Neural progenitor cell (in vitro differentiated cells): ENCODE results near the gene PDP2. TPM values are rescaled to one million over a fixed set of nuclear protein-coding genes. Genes with fewer than 3 reads are reported as not detected.

ENCODE experiments used
- DNase-seq: peaks from one replicate; pipeline ENCODE4 v3.0.0-alpha.2; 2016; ENCODE audit warnings: low spot score
- H2AFZ ChIP-seq: fragments of 200-600 bp; sonication (generic); replicated peaks from 2 replicates; pipeline ENCODE4 v1.6.1; 2016; ENCODE audit warnings: antibody characterized with exemption
- H3F3A ChIP-seq: fragments of 200-600 bp; sonication (generic); 2 replicates; pipeline ENCODE4 v1.6.1; 2016; ENCODE audit warnings: antibody characterized with exemption, low read depth
- H3K27ac ChIP-seq: fragments of 200-600 bp; sonication (generic); 2 replicates; pipeline ENCODE4 v1.5.1; 2016; ENCODE audit warnings: mild to moderate bottlenecking
- H3K27me3 ChIP-seq: fragments of 200-600 bp; sonication (generic); 2 replicates; pipeline ENCODE4 v1.6.1; 2016; ENCODE audit warnings: mild to moderate bottlenecking, moderate library complexity
- H3K36me3 ChIP-seq: fragments of 200-600 bp; sonication (generic); 2 replicates; pipeline ENCODE4 v1.5.1; 2016
- H3K4me1 ChIP-seq: fragments of 200-600 bp; sonication (generic); 2 replicates; pipeline ENCODE4 v1.6.1; 2016; ENCODE audit warnings: mixed run types
- H3K4me2 ChIP-seq: fragments of 200-600 bp; sonication (generic); 2 replicates; pipeline ENCODE4 v1.6.1; 2016
- H3K4me3 ChIP-seq: fragments of 200-600 bp; sonication (generic); 2 replicates; pipeline ENCODE4 v1.5.1; 2016
- H3K79me2 ChIP-seq: fragments of 200-600 bp; sonication (generic); 2 replicates; pipeline ENCODE4 v1.6.1; 2016; ENCODE audit warnings: low read depth
- H3K9ac ChIP-seq: fragments of 200-600 bp; sonication (generic); 2 replicates; pipeline ENCODE4 v1.6.1; 2016
- H3K9me3 ChIP-seq: fragments of 200-600 bp; sonication (generic); 2 replicates; pipeline ENCODE4 v1.5.1; 2016; ENCODE audit warnings: low read depth
- H4K20me1 ChIP-seq: fragments of 200-600 bp; sonication (generic); 2 replicates; pipeline ENCODE4 v1.6.1; 2016; ENCODE audit warnings: low read depth
- H3K27ac Mint-ChIP-seq: 3 replicates; pipeline ENCODE4 v1.8.0; 2021; ENCODE audit warnings: mixed read lengths
- H3K27me3 Mint-ChIP-seq: 2 replicates; pipeline ENCODE4 v1.8.0; 2022; ENCODE audit warnings: low read depth, mild to moderate bottlenecking, inconsistent platforms, moderate library complexity, mixed read lengths; ENCODE audit not compliant: insufficient read depth
- H3K36me3 Mint-ChIP-seq: 3 replicates; pipeline ENCODE4 v1.8.0; 2021; ENCODE audit warnings: mixed read lengths
- H3K4me1 Mint-ChIP-seq: 3 replicates; pipeline ENCODE4 v1.8.0; 2021; ENCODE audit warnings: mixed read lengths
- H3K4me3 Mint-ChIP-seq: 3 replicates; pipeline ENCODE4 v1.8.0; 2021; ENCODE audit warnings: mild to moderate bottlenecking, moderate library complexity, mixed read lengths
- H3K9me3 Mint-ChIP-seq: 3 replicates; pipeline ENCODE4 v1.8.0; 2020; ENCODE audit warnings: mixed read lengths
- CTCF ChIP-seq: fragments of 200-600 bp; sonication (generic); IDR thresholded peaks from 2 replicates; pipeline ENCODE4 v1.5.1; 2017; ENCODE audit warnings: antibody characterized with exemption, mild to moderate bottlenecking
- EZH2 ChIP-seq: fragments of 200-600 bp; sonication (generic); IDR thresholded peaks from 2 replicates; pipeline ENCODE4 v1.6.1; 2017; ENCODE audit warnings: antibody characterized with exemption, mild to moderate bottlenecking, moderate library complexity
- EZH2phosphoT487 ChIP-seq: fragments of 200-600 bp; sonication (generic); IDR thresholded peaks from 2 replicates; pipeline ENCODE4 v1.6.1; 2017; ENCODE audit warnings: antibody characterized with exemption
- total RNA-seq: library from RNA; depleted of rRNA; stranded (reverse); fragments of >200 nt; gene quantifications from 2 replicates; pipeline ENCODE4 v1.2.3, GENCODE V29; 2015; ENCODE audit warnings: low replicate concordance

The PDP2 gene
- total RNA-seq, 1 donor from 2014 or later = 6.6 TPM

- Histone ChIP-seq H3K4me3 (no peak overlapping the region), H3K27ac (no peak overlapping the region), H3F3A (peaks cover under 1% of the 10 kb centered on the region), H3K9me3 (no peaks in the 10 kb centered on the region), H3K79me2 (no peaks in the 10 kb centered on the region), H4K20me1 (no peaks in the 10 kb centered on the region), H2AFZ (no peak overlapping the region), H3K9ac (no peak overlapping the region), H3K4me2 (no peak overlapping the region), H3K27me3 (peaks cover 51% of the 10 kb centered on the region), H3K4me1 (no peaks in the 10 kb centered on the region), H3K36me3 (no peaks in the 10 kb centered on the region)
- no peak for TF ChIP-seq EZH2phosphoT487
- TF ChIP-seq CTCF = no peak
- no peak for TF ChIP-seq EZH2
- H3K27me3 Mint-ChIP-seq = peaks cover 25% of the 10 kb centered on the region
- peak overlapping the region; percentile 18 for H3K4me3 Mint-ChIP-seq
- peaks cover 12% of the 10 kb centered on the region for H3K4me1 Mint-ChIP-seq
- DNase-seq = no peak
- H3K9me3 Mint-ChIP-seq = no peaks in the 10 kb centered on the region
- no peak overlapping the region for H3K27ac Mint-ChIP-seq
- no peaks in the 10 kb centered on the region for H3K36me3 Mint-ChIP-seq
Observed at GRCh38 chr16:66920299-66920590, 39.9 kb downstream of the PDP2 start.

- Histone ChIP-seq H3K27me3 (peaks cover 59% of the 10 kb centered on the region), H3K9me3 (no peaks in the 10 kb centered on the region), H4K20me1 (peaks cover 6% of the 10 kb centered on the region), H3K79me2 (no peaks in the 10 kb centered on the region), H3K36me3 (no peaks in the 10 kb centered on the region), H3F3A (peaks cover 9% of the 10 kb centered on the region), H3K4me1 (no peaks in the 10 kb centered on the region), H3K9ac (no peak overlapping the region), H3K27ac (no peak overlapping the region), H3K4me3 (no peak overlapping the region), H2AFZ (no peak overlapping the region), H3K4me2 (no peak overlapping the region)
- Mint-ChIP-seq H3K9me3 (no peaks in the 10 kb centered on the region), H3K27ac (peak overlapping the region; percentile 86), H3K36me3 (no peaks in the 10 kb centered on the region), H3K4me1 (peaks cover 16% of the 10 kb centered on the region), H3K4me3 (no peak overlapping the region), H3K27me3 (peaks cover 33% of the 10 kb centered on the region)
- DNase-seq = no peak
- TF ChIP-seq EZH2phosphoT487 (no peak), CTCF (no peak)
Observed at GRCh38 chr16:66920924-66921680, 40.8 kb downstream of the PDP2 start.

GRCh38 chr16:66921729-66922450 is 41.6 kb downstream of the PDP2 start:
- no peak for DNase-seq

More at GRCh38 chr16:66921729-66922450, 41.6 kb downstream of the PDP2 start:
- Histone ChIP-seq H3K4me3 (no peak overlapping the region), H3K36me3 (no peaks in the 10 kb centered on the region), H3K9ac (no peak overlapping the region), H4K20me1 (peaks cover 10% of the 10 kb centered on the region), H3K27me3 (peaks cover 65% of the 10 kb centered on the region), H2AFZ (no peak overlapping the region), H3K4me1 (no peaks in the 10 kb centered on the region), H3K9me3 (no peaks in the 10 kb centered on the region), H3K27ac (no peak overlapping the region), H3F3A (peaks cover 12% of the 10 kb centered on the region), H3K4me2 (no peak overlapping the region), H3K79me2 (no peaks in the 10 kb centered on the region)
- no peak overlapping the region for H3K4me3 Mint-ChIP-seq
- no peaks in the 10 kb centered on the region for H3K36me3 Mint-ChIP-seq
- peaks cover 23% of the 10 kb centered on the region for H3K4me1 Mint-ChIP-seq
- H3K9me3 Mint-ChIP-seq = no peaks in the 10 kb centered on the region
- peaks cover 38% of the 10 kb centered on the region for H3K27me3 Mint-ChIP-seq
- no peak for TF ChIP-seq CTCF
- TF ChIP-seq EZH2phosphoT487 = no peak
- TF ChIP-seq EZH2 = no peak
- H3K27ac Mint-ChIP-seq = no peak overlapping the region
